ENCODE data around the gene MYLK2. TPM values are rescaled to one million over a fixed set of nuclear protein-coding genes. Genes with fewer than 3 reads are reported as not detected.

MYLK2 gene
- total RNA-seq, 2 experiments from 2014 or later, result 0.13 to 0.27 TPM

DNA sequence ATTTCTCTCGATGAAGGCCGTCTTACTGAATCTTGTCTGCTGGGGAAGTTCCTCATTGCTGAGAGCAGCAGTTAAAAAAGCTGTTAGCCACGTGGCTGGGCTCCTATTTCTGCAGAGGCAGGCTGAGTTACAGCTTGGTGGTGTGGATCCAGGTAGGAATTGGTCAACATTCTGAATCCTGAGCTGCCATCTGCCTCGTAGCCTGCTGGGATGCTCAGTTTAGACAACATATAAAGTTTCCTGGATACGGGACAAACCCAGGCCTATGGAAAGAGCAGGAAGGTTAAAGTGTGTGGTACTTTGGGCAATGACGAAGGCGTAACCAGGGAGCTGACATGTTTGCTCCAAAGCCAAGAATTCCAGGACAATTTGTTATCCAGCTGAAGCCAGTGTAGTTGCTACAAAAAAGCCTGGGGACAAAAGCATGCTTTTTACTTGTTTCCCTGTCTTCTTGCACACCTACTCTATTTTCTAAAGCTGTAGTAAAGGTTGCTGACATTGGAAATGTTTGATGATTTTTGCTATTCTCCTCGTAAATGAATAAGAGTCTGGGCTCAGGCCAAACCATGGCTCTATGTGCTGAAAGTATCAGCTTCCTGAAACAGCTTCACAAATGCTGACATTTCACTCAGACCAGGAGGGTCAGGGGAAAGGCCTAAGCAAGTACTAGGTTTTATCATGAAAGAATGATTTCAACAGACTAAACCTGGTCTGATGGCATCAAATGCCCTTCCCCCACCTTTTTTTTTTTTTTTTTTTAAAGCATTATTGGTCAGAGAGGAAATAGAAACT, 12.4 kb upstream of the MYLK2 start:
- Mint-ChIP-seq H3K4me3 (no peak overlapping the region), H3K4me1 (ENCODE audit: low read depth) (peaks cover 12% of the 10 kb centered on the region), H3K9me3 (no peaks in the 10 kb centered on the region), H3K27me3 (no peaks in the 10 kb centered on the region), H3K36me3 (ENCODE audit: low read depth) (peaks cover 20% of the 10 kb centered on the region), H3K27ac (no peak overlapping the region)
- DNase-seq (no peak), ATAC-seq (no peak)
- ChIA-PET POLR2A (interaction anchor here (1.0 kb wide), 1 partner anchor 10 kb away, joined by 7 read pairs; no protein-coding TSS in a partner anchor), CTCF (interaction anchor here (1.0 to 6.6 kb wide), 5 partner anchors 16 to 173 kb away, joined by 3 to 32 read pairs (median 4); no protein-coding TSS in a partner anchor)
- TF ChIP-seq, protein P1, sequence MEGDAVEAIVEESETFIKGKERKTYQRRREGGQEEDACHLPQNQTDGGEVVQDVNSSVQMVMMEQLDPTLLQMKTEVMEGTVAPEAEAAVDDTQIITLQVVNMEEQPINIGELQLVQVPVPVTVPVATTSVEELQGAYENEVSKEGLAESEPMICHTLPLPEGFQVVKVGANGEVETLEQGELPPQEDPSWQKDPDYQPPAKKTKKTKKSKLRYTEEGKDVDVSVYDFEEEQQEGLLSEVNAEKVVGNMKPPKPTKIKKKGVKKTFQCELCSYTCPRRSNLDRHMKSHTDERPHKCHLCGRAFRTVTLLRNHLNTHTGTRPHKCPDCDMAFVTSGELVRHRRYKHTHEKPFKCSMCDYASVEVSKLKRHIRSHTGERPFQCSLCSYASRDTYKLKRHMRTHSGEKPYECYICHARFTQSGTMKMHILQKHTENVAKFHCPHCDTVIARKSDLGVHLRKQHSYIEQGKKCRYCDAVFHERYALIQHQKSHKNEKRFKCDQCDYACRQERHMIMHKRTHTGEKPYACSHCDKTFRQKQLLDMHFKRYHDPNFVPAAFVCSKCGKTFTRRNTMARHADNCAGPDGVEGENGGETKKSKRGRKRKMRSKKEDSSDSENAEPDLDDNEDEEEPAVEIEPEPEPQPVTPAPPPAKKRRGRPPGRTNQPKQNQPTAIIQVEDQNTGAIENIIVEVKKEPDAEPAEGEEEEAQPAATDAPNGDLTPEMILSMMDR (IDR thresholded peaks at IDR 0.05), result no peak
- intact Hi-C loops (cut with micrococcal nuclease), result no loop called here

DNA sequence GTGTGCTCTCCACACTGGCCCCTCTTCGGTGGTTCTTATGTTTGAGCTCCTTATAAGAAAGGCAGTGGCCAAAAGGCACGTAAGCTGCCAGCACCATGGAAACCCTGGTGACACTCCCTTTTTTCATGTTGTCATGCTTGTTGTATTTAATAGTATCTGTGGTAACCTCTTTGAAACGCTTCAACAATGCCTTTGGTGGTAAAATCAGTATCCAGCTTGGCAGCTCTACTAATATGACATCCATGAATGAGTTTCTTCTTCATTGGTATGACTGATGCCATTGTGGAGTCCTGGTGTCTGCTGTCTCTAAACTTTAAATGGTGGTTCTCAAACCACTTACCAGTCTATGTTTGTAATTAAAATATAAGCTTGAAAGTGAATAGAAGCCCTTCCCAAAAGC, 10.7 kb upstream of the MYLK2 start:
- no peak for ATAC-seq
- Mint-ChIP-seq H3K27ac (no peak overlapping the region), H3K4me1 (ENCODE audit: low read depth) (peaks cover 9% of the 10 kb centered on the region), H3K27me3 (no peaks in the 10 kb centered on the region), H3K9me3 (no peaks in the 10 kb centered on the region), H3K36me3 (ENCODE audit: low read depth) (peaks cover 9% of the 10 kb centered on the region), H3K4me3 (no peak overlapping the region)
- no peak for DNase-seq
- ChIA-PET POLR2A (no interaction called here), CTCF (interaction anchor here (1.1 to 6.6 kb wide), 5 partner anchors 9 to 223 kb away, joined by 3 to 32 read pairs (median 9); no protein-coding TSS in a partner anchor)
- TF ChIP-seq, protein P1 (IDR thresholded peaks at IDR 0.05), result no peak
- intact Hi-C loops (cut with micrococcal nuclease), result no loop called here

DNA sequence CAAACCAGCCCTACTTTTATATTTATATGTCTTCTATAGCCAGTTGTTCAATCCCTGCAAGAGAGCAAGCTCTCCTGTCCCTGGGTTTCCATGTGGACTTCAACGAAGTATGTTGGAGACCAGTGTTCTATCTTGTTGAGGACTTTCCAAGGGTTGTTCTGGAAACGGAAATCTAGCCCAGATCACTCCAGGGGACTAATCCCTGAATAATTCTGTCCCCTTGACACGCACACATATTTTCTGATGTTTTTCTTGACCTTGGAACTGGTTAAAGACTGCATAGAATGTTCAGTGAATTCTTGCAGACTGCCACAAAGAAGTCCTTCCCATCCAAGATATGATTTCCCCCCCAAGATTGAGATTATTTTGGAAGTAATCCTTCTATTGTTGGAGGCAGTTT, 9.5 kb upstream of the MYLK2 start:
- DNase-seq (no peak), ATAC-seq (no peak)
- POLR2A ChIA-PET, result no interaction called here
- CTCF ChIA-PET, result interaction anchor here (2.2 to 6.6 kb wide), 3 partner anchors 13 to 222 kb away, joined by 9 to 32 read pairs (median 9); no protein-coding TSS in a partner anchor
- peaks cover 3% of the 10 kb centered on the region for H3K36me3 Mint-ChIP-seq (ENCODE audit: low read depth)
- no peak overlapping the region for H3K4me3 Mint-ChIP-seq
- TF ChIP-seq, protein P1 (IDR thresholded peaks at IDR 0.05), result no peak
- no peaks in the 10 kb centered on the region for H3K4me1 Mint-ChIP-seq (ENCODE audit: low read depth)
- intact Hi-C loops (cut with micrococcal nuclease), result no loop called here
- no peak overlapping the region for H3K27ac Mint-ChIP-seq
- no peaks in the 10 kb centered on the region for H3K27me3 Mint-ChIP-seq
- H3K9me3 Mint-ChIP-seq, result no peaks in the 10 kb centered on the region

DNA sequence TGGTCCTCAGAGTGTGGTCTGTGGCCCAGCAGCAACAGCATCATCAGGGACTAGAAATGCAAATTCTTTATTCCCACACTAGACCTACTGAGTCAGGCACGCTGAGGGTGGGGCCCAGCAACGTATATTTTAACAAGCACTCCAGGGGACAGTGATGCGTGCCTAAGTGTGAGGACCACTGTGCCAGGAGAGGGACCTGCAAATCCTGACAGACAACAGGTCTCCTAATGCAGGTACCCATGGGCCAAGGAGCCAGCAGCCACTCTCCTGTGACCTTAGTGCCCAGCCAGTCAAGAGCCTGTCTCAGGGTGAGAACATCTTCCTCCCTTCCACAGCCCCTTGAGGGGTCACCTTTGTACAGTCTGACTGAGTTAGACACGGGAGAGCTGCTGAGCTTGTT, 8.0 kb upstream of the MYLK2 start:
- Mint-ChIP-seq H3K9me3 (no peaks in the 10 kb centered on the region), H3K4me1 (ENCODE audit: low read depth) (no peaks in the 10 kb centered on the region), H3K27ac (no peak overlapping the region), H3K27me3 (no peaks in the 10 kb centered on the region), H3K4me3 (no peak overlapping the region), H3K36me3 (ENCODE audit: low read depth) (peaks cover under 1% of the 10 kb centered on the region)
- CTCF ChIA-PET, result interaction anchor here (6.6 kb wide), 1 partner anchor 11 kb away, joined by 32 read pairs; no protein-coding TSS in a partner anchor
- ATAC-seq, result no peak
- TF ChIP-seq, protein P1 (IDR thresholded peaks at IDR 0.05), result no peak
- intact Hi-C loops (cut with micrococcal nuclease), result no loop called here
- POLR2A ChIA-PET, result no interaction called here
- DNase-seq, result no peak
